GM13977 (cell line): Measurements from ENCODE around the gene KLHL30.

ENCODE experiments used
- DNase-seq: peaks from one replicate; pipeline ENCODE4 v3.0.0; 2012; ENCODE audit warnings: low spot score
- in situ Hi-C: fragments of 300-500 bp; cut with MboI; formaldehyde crosslinking; loops from one replicate; pipeline ENCODE4 v1.12.0; 2022; ENCODE audit warnings: low sequenced_read_pairs, low pct_unique_long_range_greater_than_20kb, mixed read lengths, inconsistent platforms; ENCODE audit not compliant: unreplicated experiment
- TF ChIP-seq, protein P1 (sequence below): IDR thresholded peaks from 2 replicates; pipeline ENCODE4 v1.5.1; 2012; ENCODE audit warnings: mild to moderate bottlenecking, control low read depth; ENCODE audit not compliant: insufficient read depth; ENCODE audit errors: extremely low read depth, missing control alignments

KLHL30 gene

GRCh38 chr2:238129166-238130010 is 9.1 kb upstream of the KLHL30 start:
- in situ Hi-C loops, result no loop called here
- DNase-seq, result no peak

GRCh38 chr2:238130111-238130695 is 8.3 kb upstream of the KLHL30 start:
- TF ChIP-seq, protein P1, sequence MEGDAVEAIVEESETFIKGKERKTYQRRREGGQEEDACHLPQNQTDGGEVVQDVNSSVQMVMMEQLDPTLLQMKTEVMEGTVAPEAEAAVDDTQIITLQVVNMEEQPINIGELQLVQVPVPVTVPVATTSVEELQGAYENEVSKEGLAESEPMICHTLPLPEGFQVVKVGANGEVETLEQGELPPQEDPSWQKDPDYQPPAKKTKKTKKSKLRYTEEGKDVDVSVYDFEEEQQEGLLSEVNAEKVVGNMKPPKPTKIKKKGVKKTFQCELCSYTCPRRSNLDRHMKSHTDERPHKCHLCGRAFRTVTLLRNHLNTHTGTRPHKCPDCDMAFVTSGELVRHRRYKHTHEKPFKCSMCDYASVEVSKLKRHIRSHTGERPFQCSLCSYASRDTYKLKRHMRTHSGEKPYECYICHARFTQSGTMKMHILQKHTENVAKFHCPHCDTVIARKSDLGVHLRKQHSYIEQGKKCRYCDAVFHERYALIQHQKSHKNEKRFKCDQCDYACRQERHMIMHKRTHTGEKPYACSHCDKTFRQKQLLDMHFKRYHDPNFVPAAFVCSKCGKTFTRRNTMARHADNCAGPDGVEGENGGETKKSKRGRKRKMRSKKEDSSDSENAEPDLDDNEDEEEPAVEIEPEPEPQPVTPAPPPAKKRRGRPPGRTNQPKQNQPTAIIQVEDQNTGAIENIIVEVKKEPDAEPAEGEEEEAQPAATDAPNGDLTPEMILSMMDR, result no peak
- in situ Hi-C loops, result no loop called here

More at GRCh38 chr2:238129166-238130010, 9.1 kb upstream of the KLHL30 start:
- TF ChIP-seq, protein P1, result no peak

GRCh38 chr2:238130696-238131628 is 7.5 kb upstream of the KLHL30 start:
- TF ChIP-seq, protein P1, result no peak
- in situ Hi-C loops, result no loop called here
- DNase-seq, result no peak

More at GRCh38 chr2:238130111-238130695, 8.3 kb upstream of the KLHL30 start:
- DNase-seq, result no peak

DNA sequence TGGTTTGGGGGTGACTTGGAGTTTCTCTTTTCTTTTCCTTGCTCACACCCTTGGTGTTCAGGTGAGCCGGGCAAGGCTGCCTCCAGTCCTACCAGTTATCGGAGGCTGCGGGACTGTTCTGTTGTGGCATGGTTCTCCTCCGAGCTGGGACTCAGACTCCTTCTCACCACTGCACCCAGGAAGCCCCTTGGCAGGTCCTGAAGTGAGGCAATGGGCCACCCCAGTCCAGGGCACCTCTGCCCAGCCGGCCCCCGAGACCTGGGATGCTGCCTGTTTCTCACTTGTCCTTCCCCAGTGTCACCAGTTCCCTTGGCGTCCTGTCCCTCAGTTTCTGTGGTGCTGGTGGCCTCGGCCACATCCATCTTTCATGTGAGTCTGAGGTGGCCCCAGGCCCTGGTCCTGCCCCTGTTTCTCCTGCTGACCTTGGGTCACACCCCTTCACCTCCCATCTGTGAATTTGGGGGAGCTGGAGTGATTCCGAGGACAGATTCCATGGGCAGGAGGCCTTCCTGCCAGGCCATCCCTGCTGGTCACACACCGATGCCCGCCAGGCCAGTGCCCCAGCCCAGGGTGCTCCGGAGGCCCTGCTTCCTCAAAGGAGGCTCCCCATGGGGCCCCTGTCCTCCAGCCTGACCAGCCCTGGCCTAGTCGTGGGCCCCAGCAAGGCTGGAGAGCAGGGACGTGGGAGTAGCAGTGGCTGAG is 6.6 kb upstream of the KLHL30 start:
- TF ChIP-seq, protein P1, result no peak
- in situ Hi-C loops, result no loop called here

DNA sequence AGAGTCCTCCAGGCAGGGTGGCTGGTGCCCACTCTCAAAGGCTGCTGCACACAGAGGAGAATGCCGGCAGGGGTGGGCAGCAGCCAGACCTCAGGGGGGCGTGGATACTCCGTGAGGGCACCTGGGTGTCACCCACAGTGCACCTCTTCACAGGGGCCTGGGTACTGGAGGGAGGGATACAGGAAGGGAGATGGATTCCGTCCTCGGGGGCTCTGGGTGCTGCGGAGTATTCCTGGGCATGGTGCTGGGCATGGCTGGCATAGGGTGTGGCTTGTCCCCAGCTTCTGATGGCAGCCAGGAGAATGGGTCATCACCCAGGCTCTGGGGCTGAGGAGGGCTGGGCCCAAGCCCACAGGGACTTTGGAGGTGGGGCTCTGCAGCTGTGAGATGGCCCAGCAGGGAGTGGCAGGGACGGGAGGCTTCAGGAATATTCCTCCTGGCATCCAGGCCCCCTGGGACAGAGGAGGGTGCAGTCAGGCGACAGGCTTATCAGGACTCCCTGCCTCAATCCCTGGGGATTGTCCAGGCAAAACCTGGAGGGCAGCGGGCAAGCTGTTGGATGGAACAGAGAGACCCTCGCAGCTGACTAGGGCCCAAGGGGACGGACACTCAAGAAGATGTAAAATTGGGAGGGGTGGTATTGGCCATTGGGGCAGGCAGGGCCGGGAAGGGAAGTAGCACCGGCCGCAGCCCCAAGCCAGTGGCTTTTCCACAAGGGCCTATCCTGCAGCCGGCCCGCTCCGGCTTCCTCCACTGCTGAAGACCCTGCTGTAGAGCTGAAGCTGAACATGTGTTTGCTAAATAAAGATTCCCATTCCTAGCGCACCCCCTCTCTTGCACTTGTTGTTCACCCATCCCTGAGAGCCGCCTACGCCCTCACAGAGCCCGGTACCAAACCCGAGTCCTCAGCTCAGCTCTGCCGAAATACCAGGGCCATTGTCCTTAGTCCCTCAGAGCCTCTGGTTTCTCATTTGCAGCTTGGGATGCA is 5.7 kb upstream of the KLHL30 start:
- no peak for DNase-seq
- TF ChIP-seq, protein P1, result no peak
- in situ Hi-C loops, result no loop called here

More for the DNA sequence above, 6.6 kb upstream of the KLHL30 start:
- DNase-seq, result no peak
